ENCODE measurements around the gene IER5. TPM values are rescaled to one million over a fixed set of nuclear protein-coding genes. Genes with fewer than 3 reads are reported as not detected.

Gene IER5
- total RNA-seq, 1 experiment from 2014 or later: 100 TPM

GRCh38 chr1:181126871-181127587, 38.5 kb downstream of the IER5 start:
- BruUV-seq (replicated peaks): no TSS peak
- Histone ChIP-seq H3F3A (ENCODE audit: low read length, unreplicated experiment) (no peaks in the 10 kb centered on the region), H3K4me2 (ENCODE audit: low read length) (peak overlapping the region; percentile 43), H3K9me2 (replicated peaks; ENCODE audit: low read length) (no peaks in the 10 kb centered on the region), H3K4me1 (ENCODE audit: insufficient read depth, low read length) (peaks cover 22% of the 10 kb centered on the region), H3K36me3 (ENCODE audit: low read depth, low read length) (no peaks in the 10 kb centered on the region), H2AFZ (ENCODE audit: low read length) (no peak overlapping the region), H3K9me3 (ENCODE audit: low read length) (no peaks in the 10 kb centered on the region), H4K20me1 (ENCODE audit: low read length) (no peaks in the 10 kb centered on the region), H3K4me3 (ENCODE audit: low read length) (no peak overlapping the region), H3K27me3 (ENCODE audit: low read length) (no peaks in the 10 kb centered on the region), H3K79me2 (ENCODE audit: low read length) (no peaks in the 10 kb centered on the region), H3K9ac (ENCODE audit: low read length) (peak overlapping the region; percentile 76), H3K27ac (ENCODE audit: low read length) (peak overlapping the region; percentile 96)
- ChIA-PET POLR2A (ENCODE audit: unreplicated experiment) (interaction anchor here (0.6 to 0.7 kb wide), 3 partner anchors 12 to 135 kb away, joined by 4 to 5 read pairs (median 4); no protein-coding TSS in a partner anchor), CTCF (interaction anchor here (0.7 kb wide), 1 partner anchor 226 kb away, joined by 4 read pairs; no protein-coding TSS in a partner anchor)
- ATAC-seq: peak; percentile 56
- no peak for TF ChIP-seq EZH2 (IDR thresholded peaks at IDR 0.05; ENCODE audit: low read length, unreplicated experiment)
- no peak for TF ChIP-seq EZH2phosphoT487 (IDR thresholded peaks at IDR 0.05; ENCODE audit: borderline replicate concordance, low read length)
- TF ChIP-seq, protein P1, sequence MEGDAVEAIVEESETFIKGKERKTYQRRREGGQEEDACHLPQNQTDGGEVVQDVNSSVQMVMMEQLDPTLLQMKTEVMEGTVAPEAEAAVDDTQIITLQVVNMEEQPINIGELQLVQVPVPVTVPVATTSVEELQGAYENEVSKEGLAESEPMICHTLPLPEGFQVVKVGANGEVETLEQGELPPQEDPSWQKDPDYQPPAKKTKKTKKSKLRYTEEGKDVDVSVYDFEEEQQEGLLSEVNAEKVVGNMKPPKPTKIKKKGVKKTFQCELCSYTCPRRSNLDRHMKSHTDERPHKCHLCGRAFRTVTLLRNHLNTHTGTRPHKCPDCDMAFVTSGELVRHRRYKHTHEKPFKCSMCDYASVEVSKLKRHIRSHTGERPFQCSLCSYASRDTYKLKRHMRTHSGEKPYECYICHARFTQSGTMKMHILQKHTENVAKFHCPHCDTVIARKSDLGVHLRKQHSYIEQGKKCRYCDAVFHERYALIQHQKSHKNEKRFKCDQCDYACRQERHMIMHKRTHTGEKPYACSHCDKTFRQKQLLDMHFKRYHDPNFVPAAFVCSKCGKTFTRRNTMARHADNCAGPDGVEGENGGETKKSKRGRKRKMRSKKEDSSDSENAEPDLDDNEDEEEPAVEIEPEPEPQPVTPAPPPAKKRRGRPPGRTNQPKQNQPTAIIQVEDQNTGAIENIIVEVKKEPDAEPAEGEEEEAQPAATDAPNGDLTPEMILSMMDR (conservative IDR thresholded peaks at IDR 0.05; ENCODE audit: low read depth, low read length): no peak
- DNase-seq: peak; percentile 88
- intact Hi-C loops (cut with micrococcal nuclease): no loop called here

- Histone ChIP-seq H3F3A (ENCODE audit: low read length, unreplicated experiment) (no peaks in the 10 kb centered on the region), H3K4me1 (ENCODE audit: insufficient read depth, low read length) (peaks cover 22% of the 10 kb centered on the region), H3K36me3 (ENCODE audit: low read depth, low read length) (no peaks in the 10 kb centered on the region), H3K4me2 (ENCODE audit: low read length) (no peak overlapping the region), H3K4me3 (ENCODE audit: low read length) (no peak overlapping the region), H3K27me3 (ENCODE audit: low read length) (no peaks in the 10 kb centered on the region), H3K9me2 (replicated peaks; ENCODE audit: low read length) (no peaks in the 10 kb centered on the region), H3K27ac (ENCODE audit: low read length) (peak overlapping the region; percentile 96), H2AFZ (ENCODE audit: low read length) (no peak overlapping the region), H3K9ac (ENCODE audit: low read length) (peak overlapping the region; percentile 76), H3K9me3 (ENCODE audit: low read length) (no peaks in the 10 kb centered on the region), H4K20me1 (ENCODE audit: low read length) (no peaks in the 10 kb centered on the region), H3K79me2 (ENCODE audit: low read length) (no peaks in the 10 kb centered on the region)
- TF ChIP-seq EZH2 (IDR thresholded peaks at IDR 0.05; ENCODE audit: low read length, unreplicated experiment): no peak
- TF ChIP-seq, protein P1 (conservative IDR thresholded peaks at IDR 0.05; ENCODE audit: low read depth, low read length): no peak
- no peak for TF ChIP-seq EZH2phosphoT487 (IDR thresholded peaks at IDR 0.05; ENCODE audit: borderline replicate concordance, low read length)
- intact Hi-C loops (cut with micrococcal nuclease): no loop called here
- BruUV-seq (replicated peaks): no TSS peak
- ChIA-PET POLR2A (ENCODE audit: unreplicated experiment) (no interaction called here), CTCF (no interaction called here)
- DNase-seq (peak; percentile 46), ATAC-seq (peak; percentile 50)
These were observed 39.5 kb downstream of the IER5 start for GRCh38 chr1:181127898-181128453.
